ENCODE measurements around the gene ANO10.

ANO10 gene

GRCh38 chr3:43410592-43410991 is 211.2 kb downstream of the ANO10 start:
- no peak for DNase-seq

- no peak for DNase-seq
These were observed 212.3 kb downstream of the ANO10 start for GRCh38 chr3:43409506-43409905.

- no peak for DNase-seq
These were observed 215.2 kb downstream of the ANO10 start for GRCh38 chr3:43406643-43407023.

- no peak for DNase-seq
These were observed 215.7 kb downstream of the ANO10 start for GRCh38 chr3:43405888-43406642.

GRCh38 chr3:43400781-43401730 is 220.8 kb downstream of the ANO10 start:
- no peak for DNase-seq

GRCh38 chr3:43400167-43400566 is 221.6 kb downstream of the ANO10 start:
- no peak for DNase-seq

GRCh38 chr3:43399034-43399433 is 222.8 kb downstream of the ANO10 start:
- no peak for DNase-seq

GRCh38 chr3:43394041-43394554 is 227.7 kb downstream of the ANO10 start:
- peak; percentile 68 for DNase-seq

- DNase-seq: no peak
These were observed 230.2 kb downstream of the ANO10 start for GRCh38 chr3:43391621-43392020.

- DNase-seq: no peak
These were observed 231.6 kb downstream of the ANO10 start for GRCh38 chr3:43390255-43390588.

- DNase-seq: no peak
These were observed 232.2 kb downstream of the ANO10 start for GRCh38 chr3:43389388-43390254.

GRCh38 chr3:43388915-43389314 is 232.9 kb downstream of the ANO10 start:
- no peak for DNase-seq

GRCh38 chr3:43388175-43388574 is 233.6 kb downstream of the ANO10 start:
- DNase-seq: no peak

- DNase-seq: no peak
These were observed 242.5 kb downstream of the ANO10 start for GRCh38 chr3:43379343-43379742.

- no peak for DNase-seq
These were observed 243.5 kb downstream of the ANO10 start for GRCh38 chr3:43378066-43378935.

GRCh38 chr3:43373560-43373928 is 248.3 kb downstream of the ANO10 start:
- no peak for DNase-seq

GRCh38 chr3:43372809-43373559 is 248.8 kb downstream of the ANO10 start:
- no peak for DNase-seq

GRCh38 chr3:43372007-43372740 is 249.6 kb downstream of the ANO10 start:
- no peak for DNase-seq

- no peak for DNase-seq
These were observed 250.3 kb downstream of the ANO10 start for GRCh38 chr3:43371494-43371893.

GRCh38 chr3:43370293-43370980 is 251.4 kb downstream of the ANO10 start:
- DNase-seq: no peak
